ENCODE results near the gene SVIP.

SVIP gene

DNA sequence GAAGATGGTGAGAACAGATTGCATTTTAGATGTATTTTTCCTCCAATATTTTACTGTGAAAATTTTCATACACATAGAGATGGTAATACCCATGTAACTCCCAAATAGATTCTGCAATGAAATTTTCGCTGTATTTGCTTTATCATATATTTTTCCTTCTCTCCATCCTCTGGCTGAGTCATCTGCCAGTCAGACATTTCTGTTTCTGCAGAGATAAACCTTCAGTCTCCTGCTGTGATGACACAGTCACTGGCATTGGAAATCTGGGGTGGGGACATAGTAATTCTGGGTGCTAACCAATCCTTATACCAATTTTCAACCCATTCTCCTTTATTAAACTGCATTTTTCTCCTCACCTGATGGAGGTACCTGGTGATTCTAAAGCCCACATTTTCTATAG, 33.7 kb downstream of the SVIP start:
- DNase-seq (ENCODE audit: low read depth, low spot score), result no peak

DNA sequence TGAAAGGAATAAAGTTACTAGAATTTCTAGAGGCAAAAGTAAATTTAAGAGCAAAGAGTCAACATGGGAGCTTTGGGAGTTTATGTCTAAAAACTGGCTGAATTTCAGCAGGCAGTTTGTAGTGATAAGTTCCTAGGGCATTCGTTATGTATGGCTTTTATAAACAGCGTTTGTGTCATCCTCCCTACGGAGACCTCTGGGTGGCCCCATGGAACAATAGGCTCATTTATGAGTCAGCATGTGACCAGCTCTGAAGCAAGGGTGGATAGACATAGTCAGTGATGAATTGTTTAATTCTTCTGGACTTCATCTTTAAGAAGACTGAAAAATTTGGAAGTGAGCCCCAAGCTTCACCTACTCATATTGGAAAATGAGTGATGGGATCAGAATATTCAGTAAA, 37.1 kb downstream of the SVIP start:
- DNase-seq (ENCODE audit: low read depth, low spot score), result no peak

DNA sequence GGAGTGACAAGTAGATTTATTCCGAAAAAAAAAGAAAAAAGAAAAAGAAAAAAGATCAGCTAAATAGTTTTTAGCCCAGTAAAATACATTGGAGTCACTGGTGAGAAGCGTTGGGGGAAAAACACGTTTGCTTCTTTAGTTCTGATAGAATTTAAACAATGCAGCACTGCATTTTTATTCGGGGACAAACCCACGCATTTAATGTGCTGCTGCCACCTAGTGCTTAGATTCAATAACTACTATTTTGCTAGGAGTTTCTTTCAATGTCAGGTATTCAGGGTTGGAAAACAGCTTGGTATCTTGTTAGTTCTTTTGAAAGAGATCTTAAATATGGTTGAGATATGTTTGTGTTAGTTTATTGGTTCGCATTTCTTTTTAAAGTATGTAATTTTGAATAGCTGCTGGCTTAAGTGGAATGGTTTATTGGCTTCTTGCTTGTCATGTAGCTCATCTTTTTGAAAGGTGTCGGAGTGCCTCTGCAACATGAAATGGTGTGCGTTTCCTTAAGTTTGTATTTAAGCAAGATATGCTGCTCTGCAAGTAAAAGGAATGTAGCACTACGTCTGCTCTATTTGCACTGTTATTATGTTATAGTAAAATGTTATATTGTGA, 41.9 kb downstream of the SVIP start:
- no peak for DNase-seq (ENCODE audit: low read depth, low spot score)

DNA sequence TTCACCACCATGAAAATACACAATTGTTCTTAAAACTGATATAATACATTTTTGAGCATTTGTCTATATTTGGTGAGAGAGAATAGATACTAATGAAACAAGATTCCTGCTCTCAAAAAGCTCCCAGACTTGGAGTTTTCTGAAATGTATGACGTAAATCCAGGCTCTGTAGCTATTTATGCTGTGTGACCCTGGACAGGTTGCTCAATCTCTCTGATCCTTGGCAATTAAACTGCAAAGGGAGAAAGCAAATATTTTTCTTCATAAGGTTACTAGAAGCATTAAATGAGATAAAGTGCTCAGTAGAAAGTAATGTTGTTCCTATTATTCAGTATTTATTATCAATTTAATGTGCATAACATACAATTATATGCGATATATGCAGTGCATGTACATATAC, 42.5 kb downstream of the SVIP start:
- no peak for DNase-seq (ENCODE audit: low read depth, low spot score)

DNA sequence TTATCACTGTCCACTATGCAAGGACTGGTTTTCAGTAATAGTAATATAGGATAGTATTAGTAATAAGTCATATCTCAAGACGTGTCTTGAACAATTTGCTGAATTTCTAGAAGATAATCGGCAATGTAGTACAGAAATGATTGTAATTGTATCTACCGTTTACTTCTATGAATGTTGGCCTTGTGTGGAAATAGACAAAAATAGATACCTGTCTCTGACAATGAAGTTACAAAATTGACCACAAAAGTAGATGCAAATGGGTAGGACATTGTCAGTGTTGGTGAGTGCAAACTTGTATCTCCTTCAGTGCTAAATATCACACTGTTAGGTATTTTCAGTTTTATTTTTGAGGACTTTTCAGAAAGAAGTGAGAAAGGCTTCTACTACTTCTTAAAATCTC, 43.1 kb downstream of the SVIP start:
- no peak for DNase-seq (ENCODE audit: low read depth, low spot score)

DNA sequence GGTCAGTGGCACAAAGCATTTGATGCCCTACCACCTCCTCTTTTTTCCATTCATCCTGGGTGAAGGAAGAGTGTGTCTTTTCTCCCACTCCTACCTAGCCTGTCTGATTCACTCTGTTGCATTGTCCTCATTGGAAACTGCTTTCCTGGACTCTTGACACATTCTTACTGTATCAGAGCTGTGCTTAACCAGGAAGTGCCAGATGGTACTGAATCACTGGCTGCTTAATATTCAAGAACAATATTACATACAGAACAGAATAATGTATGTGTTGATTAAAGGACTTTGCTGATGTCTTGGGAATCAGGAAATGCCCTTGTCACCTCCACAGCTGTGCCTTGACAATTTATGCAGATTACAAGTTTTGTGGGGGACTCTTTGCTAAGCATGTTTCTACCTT, 44.4 kb downstream of the SVIP start:
- DNase-seq (ENCODE audit: low read depth, low spot score), result no peak

DNA sequence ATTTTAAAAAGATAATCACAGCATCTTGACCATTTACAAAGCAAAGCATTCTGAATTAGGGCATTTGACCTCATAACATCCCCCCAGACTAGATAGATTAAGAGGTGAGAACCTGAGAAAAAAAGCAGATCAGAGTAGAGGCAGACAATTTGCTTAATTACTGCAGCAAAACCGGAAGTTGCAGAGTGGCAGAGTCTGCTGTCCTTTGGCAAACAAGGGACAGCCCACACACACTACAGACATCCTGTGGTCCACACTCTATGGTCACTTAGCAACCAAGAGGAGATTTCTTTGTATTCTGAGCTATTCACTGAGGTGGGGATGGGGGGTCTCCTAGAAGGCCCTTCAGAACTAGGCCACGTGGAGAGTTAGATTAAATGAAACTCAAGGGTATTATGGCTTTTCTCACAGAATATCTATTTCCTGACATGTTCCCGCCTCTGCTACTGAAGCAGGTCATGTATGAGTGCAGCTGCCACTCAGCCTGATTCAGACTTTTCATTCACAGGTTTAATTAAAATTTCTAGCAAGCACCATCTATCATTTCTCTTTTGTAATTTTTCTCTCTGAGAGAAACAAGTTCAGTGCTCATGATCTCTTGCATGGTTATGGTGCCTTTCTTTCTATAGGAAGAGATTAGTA, 48.5 kb downstream of the SVIP start:
- no peak for DNase-seq (ENCODE audit: low read depth, low spot score)

DNA sequence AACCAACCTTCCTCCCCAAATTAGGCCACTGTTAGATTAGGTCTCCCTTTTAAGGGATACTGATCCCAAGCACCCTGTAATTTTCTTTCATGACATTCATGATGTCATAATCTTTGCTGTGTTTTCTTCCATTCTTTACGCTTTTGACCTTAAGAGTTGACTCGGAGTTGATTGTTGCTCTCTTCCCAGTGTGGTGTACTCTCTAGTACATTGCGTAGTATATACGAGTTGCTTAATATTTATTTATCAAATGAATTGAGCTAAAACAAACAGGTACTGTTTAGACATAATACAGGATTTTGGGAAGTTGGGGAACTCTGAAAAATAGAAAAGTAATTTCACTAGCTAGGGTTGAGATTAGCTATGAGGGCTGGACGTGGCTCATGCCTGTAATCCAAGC, 49.8 kb downstream of the SVIP start:
- DNase-seq (ENCODE audit: low read depth, low spot score), result no peak

DNA sequence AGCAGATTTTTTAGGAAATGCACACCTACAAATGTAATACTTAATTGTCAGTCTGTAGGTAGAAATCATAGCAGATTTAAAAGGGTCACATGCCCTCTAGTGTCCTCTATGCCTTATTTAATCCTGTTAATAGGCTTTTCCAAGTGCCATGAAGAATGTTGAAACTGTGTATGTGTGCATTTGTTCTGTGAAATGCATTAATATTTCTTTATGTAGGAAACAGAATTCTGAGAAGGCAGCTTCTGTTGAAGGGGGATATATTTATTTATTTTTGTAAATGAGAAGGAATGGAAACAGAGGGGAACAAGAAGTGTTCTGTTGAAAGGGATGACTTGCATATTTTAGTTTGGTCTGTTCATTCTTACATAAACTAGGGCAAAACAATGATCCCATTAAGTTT, 51.0 kb downstream of the SVIP start:
- DNase-seq (ENCODE audit: low read depth, low spot score), result no peak

DNA sequence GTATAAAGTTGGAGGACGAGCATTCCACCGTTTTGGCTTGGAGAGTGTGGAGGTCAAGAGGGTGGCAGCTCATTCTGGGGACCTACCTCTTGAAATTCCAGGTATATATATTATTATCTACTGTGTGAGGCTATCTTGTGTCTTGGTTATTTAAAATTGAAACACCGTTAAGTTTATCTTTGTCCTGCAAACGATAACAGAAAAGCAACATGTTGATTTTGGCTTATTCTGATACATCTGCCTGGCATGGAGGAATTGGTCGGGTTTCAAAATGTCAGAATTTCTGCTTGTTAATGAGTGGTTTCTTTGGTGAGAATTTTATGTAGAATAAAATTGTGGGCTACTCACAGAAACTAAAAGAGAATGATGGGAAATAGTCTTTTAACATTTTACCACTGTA, 54.4 kb downstream of the SVIP start:
- no peak for DNase-seq (ENCODE audit: low read depth, low spot score)

DNA sequence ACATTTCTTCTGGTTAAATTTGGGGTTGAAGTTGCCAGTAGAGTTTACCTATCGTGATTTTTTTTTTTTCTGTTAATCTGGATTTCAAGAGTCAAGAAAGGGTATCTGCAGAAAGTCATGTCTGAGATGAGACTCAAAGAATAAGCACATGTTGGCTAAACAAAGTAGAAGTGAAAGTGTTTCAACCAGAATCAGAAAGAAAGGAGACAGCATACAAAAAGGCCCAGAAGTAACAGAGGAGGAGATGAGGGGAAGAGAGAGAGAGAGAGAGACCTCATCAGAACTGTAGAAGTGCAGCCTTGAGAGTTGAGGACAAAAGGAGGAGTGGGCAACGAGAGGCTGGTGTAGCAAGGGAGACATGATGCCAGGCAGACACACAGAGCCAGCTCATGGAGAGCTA, 54.9 kb downstream of the SVIP start:
- DNase-seq (ENCODE audit: low read depth, low spot score), result no peak

DNA sequence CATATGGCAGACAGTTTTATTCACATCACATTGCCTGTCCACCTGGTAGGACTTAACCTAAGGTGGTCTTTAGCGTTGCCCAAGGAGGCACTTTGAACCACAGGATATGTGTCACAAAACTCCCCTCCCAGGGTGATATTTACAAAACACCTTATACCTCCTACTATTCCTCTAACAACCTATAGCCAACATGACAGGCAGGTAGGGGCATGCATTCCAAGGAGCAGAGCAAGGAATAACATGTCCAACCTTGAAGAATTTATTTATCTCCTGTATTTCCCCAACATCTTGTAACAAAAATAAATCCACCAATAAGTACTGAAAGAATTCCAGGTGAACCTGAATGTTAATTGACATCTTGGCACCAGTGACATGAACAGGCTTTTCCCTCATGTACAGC, 60.5 kb downstream of the SVIP start:
- no peak for DNase-seq (ENCODE audit: low read depth, low spot score)
